Mesenchymal stem cell (in vitro differentiated cells and primary cell): ENCODE data around the gene BCL2L1.
A peak's percentile ranks its signal among the peaks of the same experiment; 100 is the strongest.

Source experiments
- DNase-seq: peaks from one replicate; pipeline ENCODE4 v3.0.0-alpha.2; 2013
- H2AFZ ChIP-seq: one replicate; pipeline ENCODE4 v1.6.1; 2013; ENCODE audit warnings: low read depth, mild to moderate bottlenecking, control low read depth, inconsistent platforms, low read length, moderate library complexity
- H2AK5ac ChIP-seq: 2 replicates; pipeline ENCODE4 v1.6.1; 2013; ENCODE audit warnings: low read length, moderate library complexity, mild to moderate bottlenecking, inconsistent platforms; ENCODE audit not compliant: severe bottlenecking
- H2BK120ac ChIP-seq: one replicate; pipeline ENCODE4 v1.6.1; 2013; ENCODE audit warnings: low read depth, mild to moderate bottlenecking, inconsistent platforms, low read length, moderate library complexity
- H2BK12ac ChIP-seq, 2 experiments: one replicate each; pipeline ENCODE4 v1.6.1; 2013; ENCODE audit warnings: inconsistent platforms in 2 of 2, low read length in 2 of 2, mild to moderate bottlenecking in 2 of 2, moderate library complexity in 2 of 2, control low read depth in 1 of 2
- H2BK15ac ChIP-seq: one replicate; pipeline ENCODE4 v1.6.1; 2013; ENCODE audit warnings: mild to moderate bottlenecking, low read depth, inconsistent platforms; ENCODE audit not compliant: poor library complexity, severe bottlenecking
- H2BK5ac ChIP-seq: 2 replicates; pipeline ENCODE4 v1.6.1; 2013; ENCODE audit warnings: low read depth, mild to moderate bottlenecking, low read length, control low read depth, inconsistent platforms; ENCODE audit not compliant: poor library complexity, severe bottlenecking
- H3K14ac ChIP-seq, 2 experiments: one replicate each; pipeline ENCODE4 v1.6.1; 2013; ENCODE audit warnings: inconsistent platforms in 2 of 2, low read length in 2 of 2, control low read depth in 1 of 2, mild to moderate bottlenecking in 1 of 2, moderate library complexity in 1 of 2
- H3K18ac ChIP-seq, 2 experiments: one replicate each; pipeline ENCODE4 v1.6.1; 2013; ENCODE audit warnings: inconsistent platforms in 2 of 2, low read length in 2 of 2, control low read depth in 1 of 2, low read depth in 1 of 2, mild to moderate bottlenecking in 1 of 2
- H3K23ac ChIP-seq, 2 experiments: one replicate each; pipeline ENCODE4 v1.6.1; 2013; ENCODE audit warnings: inconsistent platforms in 2 of 2, low read length in 2 of 2, mild to moderate bottlenecking in 2 of 2, moderate library complexity in 2 of 2, control low read depth in 1 of 2
- H3K27ac ChIP-seq: 2 replicates; pipeline ENCODE4 v1.5.1; 2013; ENCODE audit warnings: mild to moderate bottlenecking, moderate library complexity, low read length, control low read depth, inconsistent platforms; ENCODE audit not compliant: poor library complexity, severe bottlenecking
- H3K27me3 ChIP-seq, 2 experiments: 2 replicates each; pipeline versions ENCODE4 v1.6.1 to v1.7.0; 2013; ENCODE audit warnings: low read length in 2 of 2, mild to moderate bottlenecking in 2 of 2, moderate library complexity in 2 of 2, control low read depth in 1 of 2, inconsistent platforms in 1 of 2; ENCODE audit not compliant: control insufficient read depth in 1 of 2, insufficient read depth in 1 of 2
- H3K36me3 ChIP-seq, 2 experiments: 2 replicates each; pipeline versions ENCODE4 v1.6.1 to v1.7.0; 2013; ENCODE audit warnings: low read length in 2 of 2, control low read depth in 1 of 2, inconsistent platforms in 1 of 2, low read depth in 1 of 2, mild to moderate bottlenecking in 1 of 2; ENCODE audit not compliant: insufficient read depth in 2 of 2, control insufficient read depth in 1 of 2
- H3K4ac ChIP-seq, 2 experiments: one replicate each; pipeline ENCODE4 v1.6.1; 2013; ENCODE audit warnings: inconsistent platforms in 2 of 2, low read length in 2 of 2, mild to moderate bottlenecking in 2 of 2, moderate library complexity in 2 of 2, control low read depth in 1 of 2, low read depth in 1 of 2
- H3K4me1 ChIP-seq: 2 replicates; pipeline ENCODE4 v1.6.1; 2013; ENCODE audit warnings: low read depth, low read length, control low read depth; ENCODE audit not compliant: control insufficient read depth, insufficient read depth
- H3K4me2 ChIP-seq: 2 replicates; pipeline ENCODE4 v1.6.1; 2013; ENCODE audit warnings: low read length, mild to moderate bottlenecking, inconsistent platforms; ENCODE audit not compliant: poor library complexity, severe bottlenecking
- H3K4me3 ChIP-seq, 2 experiments: 2 replicates each; pipeline versions ENCODE4 v1.5.1 to v1.7.0; 2013; ENCODE audit warnings: low read length in 2 of 2, mild to moderate bottlenecking in 2 of 2, control low read depth in 1 of 2, low read depth in 1 of 2; ENCODE audit not compliant: insufficient read depth in 1 of 2
- H3K79me1 ChIP-seq: replicated peaks from 2 replicates; pipeline ENCODE4 v1.6.1; 2013; ENCODE audit warnings: mild to moderate bottlenecking, control low read depth, low read length, inconsistent platforms; ENCODE audit not compliant: poor library complexity, severe bottlenecking
- H3K9ac ChIP-seq: 2 replicates; pipeline ENCODE4 v1.7.0; 2013; ENCODE audit warnings: mild to moderate bottlenecking, low read length, moderate library complexity
- H3K9me3 ChIP-seq: 2 replicates; pipeline ENCODE4 v1.7.0; 2013; ENCODE audit warnings: mild to moderate bottlenecking, low read length; ENCODE audit not compliant: control insufficient read depth
- H4K8ac ChIP-seq: one replicate; pipeline ENCODE4 v1.6.1; 2013; ENCODE audit warnings: inconsistent platforms, mild to moderate bottlenecking, low read length, moderate library complexity
- H4K91ac ChIP-seq: one replicate; pipeline ENCODE4 v1.6.1; 2013; ENCODE audit warnings: mild to moderate bottlenecking, low read length, inconsistent platforms
- WGBS: methylation state at CpG from one replicate; pipeline ENCODE4 v1.1.7; 2013; ENCODE audit warnings: mixed read lengths; 5-methylcytosine and 5-hydroxymethylcytosine counted together

BCL2L1 gene

GRCh38 chr20:31764641-31765305, 42.1 kb upstream of the BCL2L1 start:
- Histone ChIP-seq H3K4me3 (no peak overlapping the region), H3K79me1 (peaks cover 23% of the 10 kb centered on the region), H3K9me3 (no peaks in the 10 kb centered on the region), H2BK12ac (no peak overlapping the region), H2BK120ac (no peak overlapping the region), H3K4me1 (no peaks in the 10 kb centered on the region), H3K27ac (no peak overlapping the region), H3K9ac (peak overlapping the region; percentile 26), H3K27me3 (no peaks in the 10 kb centered on the region), H3K23ac (peak overlapping the region in 1 of 2 experiments; percentile 89), H3K36me3 (no peaks in the 10 kb centered on the region), H3K14ac (no peak overlapping the region), H2AFZ (peak overlapping the region; percentile 52), H2AK5ac (no peak overlapping the region), H2BK5ac (no peak overlapping the region), H3K4me2 (no peak overlapping the region), H4K91ac (no peak overlapping the region), H3K4ac (no peak overlapping the region), H4K8ac (no peak overlapping the region), H2BK15ac (no peak overlapping the region), H3K18ac (no peak overlapping the region)
- no peak for DNase-seq
- no CpG with 5 or more reads among the region's 2 CpGs for WGBS

GRCh38 chr20:31760519-31761240, 38.0 kb upstream of the BCL2L1 start:
- no peaks in the 10 kb centered on the region for H3K9me3 ChIP-seq
- 94% methylated on average over 6 of the region's 6 CpGs for WGBS

GRCh38 chr20:31759836-31760518, 37.3 kb upstream of the BCL2L1 start:
- H3K4me3 ChIP-seq: no peak overlapping the region
- H2BK5ac ChIP-seq: no peak overlapping the region
- no peak overlapping the region for H3K27ac ChIP-seq
- H2AFZ ChIP-seq: no peak overlapping the region
- H3K4me2 ChIP-seq: no peak overlapping the region
- no peaks in the 10 kb centered on the region for H3K4me1 ChIP-seq
- peaks cover 13% of the 10 kb centered on the region for H3K79me1 ChIP-seq
- H2BK12ac ChIP-seq: peak overlapping the region in 1 of 2 experiments; percentile 38
- no peak overlapping the region for H3K23ac ChIP-seq
- H4K8ac ChIP-seq: no peak overlapping the region
- H2AK5ac ChIP-seq: no peak overlapping the region
- no peak overlapping the region for H4K91ac ChIP-seq
- no peaks in the 10 kb centered on the region for H3K27me3 ChIP-seq
- no peaks in the 10 kb centered on the region for H3K9me3 ChIP-seq
- H3K36me3 ChIP-seq: no peaks in the 10 kb centered on the region
- no peak overlapping the region for H3K18ac ChIP-seq
- peak overlapping the region; percentile 38 for H2BK15ac ChIP-seq
- no peak overlapping the region for H3K4ac ChIP-seq
- over 99% methylated on average over 2 of the region's 2 CpGs for WGBS
- no peak for DNase-seq
- H3K9ac ChIP-seq: no peak overlapping the region
- H2BK120ac ChIP-seq: peak overlapping the region; percentile 19
- no peak overlapping the region for H3K14ac ChIP-seq

More at GRCh38 chr20:31760519-31761240, 38.0 kb upstream of the BCL2L1 start:
- no peak overlapping the region for H2AK5ac ChIP-seq
- H2BK15ac ChIP-seq: peak overlapping the region; percentile 38
- H3K4me2 ChIP-seq: no peak overlapping the region
- no peak overlapping the region for H3K14ac ChIP-seq
- H2BK5ac ChIP-seq: no peak overlapping the region
- H3K4ac ChIP-seq: no peak overlapping the region
- H3K23ac ChIP-seq: no peak overlapping the region
- peaks cover 12% of the 10 kb centered on the region for H3K79me1 ChIP-seq
- H2BK12ac ChIP-seq: peak overlapping the region in 1 of 2 experiments; percentile 38
- H3K4me1 ChIP-seq: no peaks in the 10 kb centered on the region
- no peaks in the 10 kb centered on the region for H3K27me3 ChIP-seq
- peak; percentile 87 for DNase-seq
- no peak overlapping the region for H4K8ac ChIP-seq
- no peaks in the 10 kb centered on the region for H3K36me3 ChIP-seq
- no peak overlapping the region for H2AFZ ChIP-seq
- no peak overlapping the region for H3K27ac ChIP-seq
- no peak overlapping the region for H3K18ac ChIP-seq
- H3K9ac ChIP-seq: no peak overlapping the region
- H2BK120ac ChIP-seq: peak overlapping the region; percentile 19
- H4K91ac ChIP-seq: no peak overlapping the region
- H3K4me3 ChIP-seq: no peak overlapping the region

- Histone ChIP-seq H2BK120ac (no peak overlapping the region), H3K36me3 (no peaks in the 10 kb centered on the region)
- peak; percentile 24 for DNase-seq
Observed at GRCh38 chr20:31758991-31759390, 36.3 kb upstream of the BCL2L1 start.

More at GRCh38 chr20:31758991-31759390, 36.3 kb upstream of the BCL2L1 start:
- H3K9me3 ChIP-seq: no peaks in the 10 kb centered on the region
- H3K23ac ChIP-seq: no peak overlapping the region
- H3K4me3 ChIP-seq: no peak overlapping the region
- H2BK5ac ChIP-seq: no peak overlapping the region
- H3K79me1 ChIP-seq: peaks cover 10% of the 10 kb centered on the region
- H3K14ac ChIP-seq: no peak overlapping the region
- no peak overlapping the region for H4K8ac ChIP-seq
- no peak overlapping the region for H3K27ac ChIP-seq
- H3K18ac ChIP-seq: no peak overlapping the region
- H3K4me2 ChIP-seq: no peak overlapping the region
- H4K91ac ChIP-seq: no peak overlapping the region
- no peak overlapping the region for H3K9ac ChIP-seq
- peaks cover 2% of the 10 kb centered on the region for H3K4me1 ChIP-seq
- H3K4ac ChIP-seq: no peak overlapping the region
- H2BK12ac ChIP-seq: no peak overlapping the region
- H2BK15ac ChIP-seq: no peak overlapping the region
- no peaks in the 10 kb centered on the region for H3K27me3 ChIP-seq
- no peak overlapping the region for H2AFZ ChIP-seq
- H2AK5ac ChIP-seq: no peak overlapping the region
